Activated CD8-positive, alpha-beta memory T cell treated with anti-CD3 and anti-CD28 coated beads, Interleukin-2, amount 50 U/mL, for 24 hours (primary cell): Measurements from ENCODE around the gene DERL3.

Experiments used
- DNase-seq: peaks from one replicate; pipeline ENCODE4 v3.0.0-alpha.2; 2020; ENCODE audit errors: extremely low read depth

The DERL3 gene

GRCh38 chr22:23847310-23847920 is 8.6 kb upstream of the DERL3 start:
- no peak for DNase-seq

- DNase-seq = no peak
These were observed 7.3 kb upstream of the DERL3 start for GRCh38 chr22:23846081-23846469.

GRCh38 chr22:23845265-23846080 is 6.7 kb upstream of the DERL3 start:
- DNase-seq = no peak

GRCh38 chr22:23844739-23845202 is 6.0 kb upstream of the DERL3 start:
- no peak for DNase-seq

GRCh38 chr22:23842599-23842998 is 3.8 kb upstream of the DERL3 start:
- DNase-seq = no peak

- no peak for DNase-seq
These were observed 3.1 kb upstream of the DERL3 start for GRCh38 chr22:23841736-23842445.

- DNase-seq = no peak
These were observed 2.5 kb upstream of the DERL3 start for GRCh38 chr22:23841292-23841691.

GRCh38 chr22:23840026-23840425 is 1.2 kb upstream of the DERL3 start:
- DNase-seq = no peak

- no peak for DNase-seq
These were observed 710 bp downstream of the DERL3 start for GRCh38 chr22:23837911-23838680.

GRCh38 chr22:23837496-23837859 is 1.3 kb downstream of the DERL3 start:
- DNase-seq = no peak

- no peak for DNase-seq
These were observed 1.9 kb downstream of the DERL3 start for GRCh38 chr22:23836692-23837495.

- no peak for DNase-seq
These were observed 2.5 kb downstream of the DERL3 start for GRCh38 chr22:23836281-23836680.

GRCh38 chr22:23835484-23836144 is 3.2 kb downstream of the DERL3 start:
- no peak for DNase-seq

- no peak for DNase-seq
These were observed 3.9 kb downstream of the DERL3 start for GRCh38 chr22:23834793-23835483.

- DNase-seq = no peak
These were observed 4.4 kb downstream of the DERL3 start for GRCh38 chr22:23834406-23834792.

GRCh38 chr22:23833911-23834317 is 4.9 kb downstream of the DERL3 start:
- DNase-seq = no peak

GRCh38 chr22:23833017-23833751 is 5.6 kb downstream of the DERL3 start:
- no peak for DNase-seq

GRCh38 chr22:23832226-23833016 is 6.4 kb downstream of the DERL3 start:
- DNase-seq = no peak

- no peak for DNase-seq
These were observed 7.0 kb downstream of the DERL3 start for GRCh38 chr22:23831781-23832180.
